GM08714 (cell line): ENCODE results near the gene CCDC149.

Source experiments
- H3K4me3 ChIP-seq: fragments of 200-500 bp; sonication (Bioruptor generic); 2 replicates; pipeline ENCODE4 v1.5.1; 2014; ENCODE audit warnings: mild to moderate bottlenecking, low read length, inconsistent platforms
- ZNF274 ChIP-seq: IDR thresholded peaks from 2 replicates; pipeline ENCODE4 v1.6.1; 2012; ENCODE audit warnings: mild to moderate bottlenecking, low read depth, low read length

Gene CCDC149

DNA sequence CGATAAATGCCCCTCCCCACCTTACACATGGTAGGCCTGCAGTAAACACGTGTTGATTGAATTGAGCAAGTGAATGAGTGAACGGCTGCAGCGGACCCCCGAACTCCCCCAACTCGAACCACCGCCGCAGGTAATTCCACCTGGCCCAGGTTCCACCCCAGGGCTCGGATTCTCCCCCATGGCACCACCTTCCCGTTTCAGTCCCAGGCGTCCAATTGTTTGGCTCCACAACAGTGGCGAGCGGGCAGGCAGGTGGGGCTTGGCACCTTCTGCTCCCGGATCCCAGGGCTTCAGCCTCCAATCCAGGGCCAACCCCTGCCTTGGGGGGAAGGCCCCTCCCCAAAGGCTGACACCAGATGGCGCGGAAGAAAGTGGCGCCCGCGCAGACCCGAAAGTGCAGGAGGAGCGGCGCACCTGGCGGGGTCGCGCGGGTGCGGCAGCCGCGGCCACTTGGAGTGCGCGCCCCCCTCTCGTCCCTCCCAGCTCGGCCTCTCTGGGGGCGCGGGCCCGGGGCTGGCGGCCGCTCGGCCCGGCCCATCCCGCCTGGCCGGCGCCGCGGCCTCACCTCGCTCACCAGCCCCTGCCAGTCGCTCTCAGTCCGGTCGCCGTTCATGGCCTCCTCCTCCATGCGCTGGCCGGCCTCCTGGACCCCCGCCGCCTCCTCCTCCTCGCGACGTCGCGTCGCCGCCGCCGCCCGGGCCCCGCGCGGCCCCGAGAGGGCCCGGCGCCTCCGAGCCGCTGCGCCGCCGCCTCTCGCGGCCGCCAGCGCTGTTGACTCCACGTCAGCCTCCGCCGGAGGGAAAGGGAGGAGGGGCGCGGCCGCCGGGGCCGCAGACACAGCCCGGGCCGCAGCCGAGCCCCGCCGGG lies at the start of gene CCDC149:
Gene CCDC149 (minus strand): TSS at position 791 of the 867 bp plus-strand sequence. CDS start 178 bp downstream, at position 613.
- TF ChIP-seq ZNF274 = no peak
- H3K4me3 ChIP-seq = no peak within 1 kb of the TSS

DNA sequence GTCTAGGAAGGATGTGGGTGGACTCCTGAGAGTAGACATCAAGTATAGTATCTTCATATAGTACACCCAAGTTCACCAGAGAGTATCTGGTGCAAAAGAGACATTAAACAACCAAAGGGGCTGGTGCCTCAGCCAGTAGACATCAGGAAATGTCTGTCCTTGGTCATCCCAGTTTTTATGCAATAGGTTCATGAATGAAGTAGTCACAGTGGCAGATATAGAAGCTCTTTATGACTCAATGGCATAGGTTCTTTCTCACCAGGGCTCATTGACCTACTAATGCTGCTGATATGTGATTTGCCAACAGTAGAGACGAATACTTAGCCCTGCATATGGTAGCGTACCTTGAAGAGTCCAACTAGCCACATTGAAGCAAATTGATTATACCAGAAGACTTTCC lies 45.0 kb upstream of the CCDC149 start:
- no peak for TF ChIP-seq ZNF274

DNA sequence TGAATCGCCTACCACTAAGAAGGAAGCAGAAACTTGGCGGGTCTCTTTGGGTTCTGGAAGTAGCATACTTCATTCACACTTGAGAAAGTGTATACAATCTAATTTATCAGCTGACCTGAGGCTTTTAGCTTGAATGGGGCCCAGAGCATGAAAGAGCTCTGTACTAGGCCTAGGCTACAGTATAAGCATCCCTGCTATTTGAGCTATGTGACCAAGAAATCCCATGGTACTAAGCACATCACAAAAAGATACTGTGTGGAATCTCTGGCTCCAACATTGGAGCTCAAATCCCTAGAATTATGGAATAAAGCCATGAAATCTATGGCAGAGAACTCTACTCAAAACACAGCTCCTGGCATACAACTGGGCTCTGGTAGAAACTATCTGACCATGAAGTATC lies 43.9 kb upstream of the CCDC149 start:
- H3K4me3 ChIP-seq = no peak overlapping the region
- no peak for TF ChIP-seq ZNF274

More for the DNA sequence above, 45.0 kb upstream of the CCDC149 start:
- no peak overlapping the region for H3K4me3 ChIP-seq

DNA sequence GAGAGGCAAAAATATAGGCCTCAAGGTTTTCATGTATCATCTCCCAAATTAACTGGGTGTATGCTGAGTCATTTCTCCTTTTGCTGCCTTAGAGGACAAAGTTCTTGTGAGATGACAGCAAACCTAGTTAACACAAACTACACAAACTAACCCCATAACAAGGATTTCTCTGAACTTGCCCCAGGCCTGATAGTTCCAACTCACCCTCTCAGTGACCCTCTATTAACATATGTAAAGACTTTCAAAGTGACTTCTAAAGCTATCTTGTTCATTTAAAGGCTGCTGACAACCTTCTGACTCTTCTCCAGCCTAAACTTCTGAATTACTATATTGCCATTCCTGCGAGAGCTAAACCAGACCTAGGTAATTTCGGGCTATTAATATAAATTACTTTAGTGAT lies 43.2 kb upstream of the CCDC149 start:
- no peak overlapping the region for H3K4me3 ChIP-seq
- no peak for TF ChIP-seq ZNF274

DNA sequence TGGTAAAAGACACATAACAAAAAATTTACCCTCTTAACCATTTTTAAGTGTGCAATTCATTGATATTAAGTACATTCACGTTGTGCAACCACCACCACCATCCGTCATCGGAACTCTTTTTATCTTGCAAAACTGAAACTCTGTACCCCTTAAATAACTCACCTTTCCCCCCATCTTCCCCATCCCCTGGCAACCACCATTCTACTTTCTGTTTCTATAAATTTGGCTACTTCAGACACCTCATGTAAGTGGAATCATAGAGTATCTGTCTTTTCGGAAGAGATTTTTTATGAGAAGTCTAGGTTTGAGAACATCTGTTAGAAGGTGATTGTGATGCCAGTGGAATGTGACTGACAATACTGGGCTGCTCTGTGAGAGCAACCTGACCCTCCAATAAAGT lies 39.8 kb upstream of the CCDC149 start:
- TF ChIP-seq ZNF274 = no peak
- no peak overlapping the region for H3K4me3 ChIP-seq

DNA sequence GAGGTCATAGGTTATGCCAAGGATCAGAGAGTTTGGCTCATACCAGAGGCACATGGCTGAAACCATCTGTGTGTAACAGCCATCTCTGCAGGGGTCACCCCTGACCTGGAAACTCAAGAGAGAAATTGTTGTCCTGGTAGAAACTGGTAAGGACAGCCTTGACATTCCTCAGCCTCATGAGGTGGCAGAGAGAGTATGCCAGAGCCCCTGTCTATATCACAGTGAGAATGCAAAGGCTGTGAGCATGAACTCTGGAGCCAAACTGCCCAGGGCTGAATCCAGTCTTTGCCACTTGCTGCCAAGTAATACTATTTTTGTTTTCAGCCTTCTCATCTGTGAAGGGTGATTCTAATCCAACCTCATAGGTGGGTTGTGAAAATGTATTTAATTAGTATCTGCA lies 37.1 kb upstream of the CCDC149 start:
- no peak for TF ChIP-seq ZNF274
- H3K4me3 ChIP-seq = no peak overlapping the region

DNA sequence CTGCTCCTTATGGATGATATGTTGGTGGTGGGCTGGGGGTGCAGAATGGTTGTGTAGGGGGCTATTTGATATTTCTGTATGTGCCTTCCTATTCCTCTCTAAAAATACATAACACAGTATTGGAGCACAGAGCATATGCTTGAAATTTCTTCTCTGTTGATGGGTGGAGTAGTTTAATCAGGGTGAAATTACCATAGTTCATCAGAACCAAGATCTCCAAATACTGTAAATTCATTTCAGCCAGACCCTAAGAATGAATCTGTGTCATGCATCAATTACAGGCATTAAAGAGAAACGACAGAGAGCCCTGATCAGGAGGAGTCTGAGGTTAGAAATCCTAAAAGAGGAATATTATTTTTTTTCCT lies 25.1 kb upstream of the CCDC149 start:
- no peak for TF ChIP-seq ZNF274
- H3K4me3 ChIP-seq = no peak overlapping the region

DNA sequence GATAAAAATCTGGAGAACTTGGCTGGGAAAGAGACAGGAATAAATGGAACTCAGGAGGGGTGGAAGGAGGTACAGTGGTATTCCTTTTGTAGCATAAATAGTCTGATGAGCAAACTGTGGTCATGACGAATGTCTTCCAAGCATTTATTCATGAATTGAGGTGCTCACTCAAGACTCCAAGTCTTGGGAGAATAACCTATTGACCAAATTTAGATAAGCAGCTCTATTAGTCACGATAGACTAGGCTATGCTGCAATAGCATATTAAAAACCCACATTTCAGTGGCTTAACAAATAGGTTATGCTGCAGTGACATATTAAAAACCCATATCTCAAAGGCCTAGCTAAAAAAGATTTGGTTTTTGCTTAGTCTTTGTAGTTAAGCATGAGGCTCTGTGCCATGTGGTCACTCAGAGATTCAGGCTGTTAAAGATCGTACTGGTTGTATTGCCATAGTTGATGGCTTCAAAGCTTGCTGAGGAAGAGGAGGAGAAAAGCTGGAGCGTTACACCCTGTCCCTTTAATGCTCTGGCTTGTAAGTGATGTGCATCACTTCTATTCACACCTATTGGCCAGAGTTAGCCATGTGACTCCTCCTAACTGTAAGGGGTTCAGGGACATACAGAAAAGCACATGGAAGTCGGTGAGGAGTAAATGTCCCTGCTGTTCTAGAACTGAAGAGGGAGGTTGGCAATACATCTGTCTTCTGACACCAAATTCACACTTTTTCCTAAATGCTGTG lies 24.5 kb upstream of the CCDC149 start:
- TF ChIP-seq ZNF274 = no peak
- no peak overlapping the region for H3K4me3 ChIP-seq

DNA sequence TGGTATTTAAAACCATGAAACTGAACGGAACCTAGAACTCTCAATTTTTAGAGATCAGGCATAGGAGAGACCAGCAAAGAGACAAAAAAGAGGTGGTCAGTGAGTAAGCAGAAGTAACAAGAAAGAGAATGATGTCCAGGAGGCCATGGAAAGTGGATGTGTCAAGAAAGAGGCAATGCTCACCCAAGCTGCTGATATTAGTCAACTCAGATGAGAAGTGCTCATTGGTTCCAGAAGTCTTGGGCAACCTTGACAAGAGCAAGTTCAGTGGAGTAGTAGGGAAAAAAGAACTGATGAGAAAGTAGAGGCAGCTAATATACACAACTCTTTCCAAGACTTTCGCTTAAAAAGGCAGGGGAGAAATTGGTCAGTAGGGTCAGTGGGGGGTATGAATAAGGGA lies 23.0 kb upstream of the CCDC149 start:
- H3K4me3 ChIP-seq = no peak overlapping the region
- no peak for TF ChIP-seq ZNF274

DNA sequence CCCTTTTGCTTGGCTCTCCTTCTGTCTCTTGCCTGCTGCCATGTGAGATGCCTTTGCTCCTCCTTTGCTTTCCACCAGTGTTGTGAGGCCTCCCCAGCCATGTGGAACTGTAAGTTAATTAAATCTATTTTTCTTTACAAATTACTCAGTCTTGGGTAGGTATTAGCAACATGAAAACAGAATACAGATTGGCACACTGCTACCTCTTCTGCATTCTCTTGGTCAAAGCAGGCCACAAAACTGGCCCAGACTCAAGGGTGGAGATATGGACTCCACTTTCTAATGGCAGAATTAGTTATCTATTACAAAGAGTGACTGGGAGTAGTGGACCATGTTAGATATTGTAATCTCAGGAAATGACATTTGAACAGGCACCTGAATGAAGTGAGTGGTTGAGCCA lies 21.5 kb upstream of the CCDC149 start:
- H3K4me3 ChIP-seq = no peak overlapping the region
- no peak for TF ChIP-seq ZNF274

DNA sequence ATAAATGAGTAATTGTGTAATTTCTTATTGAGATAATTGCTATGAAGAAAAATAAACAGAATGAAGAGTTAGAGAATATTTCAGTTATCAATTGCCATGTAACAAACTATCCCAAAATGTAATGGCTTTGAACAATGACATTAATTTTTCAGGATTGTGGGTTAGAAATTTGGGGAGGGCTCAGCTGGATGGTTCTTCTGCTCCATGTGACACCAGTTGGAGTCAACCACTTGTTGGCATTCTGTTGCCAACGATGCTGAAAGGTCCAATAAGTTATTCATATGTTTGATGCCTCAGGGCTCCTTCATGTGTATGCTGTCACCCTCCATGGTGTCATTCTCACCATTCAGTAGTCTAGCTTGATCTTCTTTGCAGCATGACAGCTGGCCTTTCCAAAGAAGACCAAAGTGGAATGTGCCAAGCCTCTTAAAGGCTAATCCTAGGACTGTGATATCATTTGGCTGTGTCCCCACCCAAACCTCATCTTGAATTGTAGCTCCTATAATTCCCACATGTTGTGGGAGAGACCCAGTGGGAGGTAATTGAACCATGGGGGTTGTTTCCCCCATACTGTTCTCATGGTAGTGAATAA lies 20.9 kb upstream of the CCDC149 start:
- TF ChIP-seq ZNF274 = no peak
- H3K4me3 ChIP-seq = no peak overlapping the region

DNA sequence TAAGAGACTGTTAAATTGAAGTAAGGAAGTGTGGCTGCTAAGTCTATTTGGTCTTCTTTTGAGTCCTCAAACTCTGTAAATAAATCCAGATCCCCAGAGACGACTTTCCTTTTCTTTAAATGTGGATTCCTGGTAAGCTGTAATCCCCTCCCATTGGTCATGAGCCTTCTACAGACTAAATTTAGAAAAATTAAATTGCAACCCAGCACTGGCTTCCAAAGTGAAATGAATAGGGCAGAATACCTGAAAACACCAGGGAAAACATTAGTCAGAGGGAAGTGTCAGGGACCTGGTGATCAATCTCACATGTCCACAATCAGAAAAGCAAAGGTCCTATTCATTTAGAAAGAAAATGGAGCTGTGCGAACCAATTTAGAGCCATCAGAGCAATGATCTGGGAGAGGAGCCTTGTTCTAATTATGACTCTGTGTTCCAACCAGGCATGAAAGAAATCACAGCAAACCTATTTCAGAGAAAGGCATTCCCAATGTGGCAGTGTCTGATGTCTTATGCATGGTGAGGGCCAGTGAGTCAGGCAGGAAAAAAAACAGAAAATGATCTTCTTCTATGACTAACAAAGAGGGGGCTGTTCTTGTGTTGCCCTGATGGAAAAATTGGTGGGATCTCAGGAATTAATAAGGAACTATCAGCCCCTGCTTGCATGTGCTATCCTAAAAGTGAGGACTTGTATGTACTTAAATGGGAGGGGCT lies 19.8 kb upstream of the CCDC149 start:
- no peak for TF ChIP-seq ZNF274
- no peak overlapping the region for H3K4me3 ChIP-seq

DNA sequence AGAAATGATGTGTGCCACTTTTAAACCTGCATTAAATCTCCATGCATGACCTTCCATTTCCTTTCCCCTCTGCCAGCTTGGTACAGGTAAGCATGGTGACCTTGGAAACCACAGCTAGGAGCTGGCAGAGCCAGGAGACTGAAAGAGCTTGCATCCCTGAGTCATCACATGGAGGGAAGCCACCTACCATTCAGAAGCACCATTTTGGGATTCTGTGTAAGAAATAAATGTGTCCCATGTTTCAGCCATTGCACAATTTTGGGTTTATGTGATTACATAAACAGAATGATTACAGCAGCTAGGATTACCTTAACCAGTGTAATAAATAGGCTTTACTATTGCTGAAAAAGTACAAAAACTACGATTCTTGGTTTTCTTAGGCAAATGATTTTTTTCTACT lies 17.3 kb upstream of the CCDC149 start:
- TF ChIP-seq ZNF274 = no peak
- H3K4me3 ChIP-seq = no peak overlapping the region

DNA sequence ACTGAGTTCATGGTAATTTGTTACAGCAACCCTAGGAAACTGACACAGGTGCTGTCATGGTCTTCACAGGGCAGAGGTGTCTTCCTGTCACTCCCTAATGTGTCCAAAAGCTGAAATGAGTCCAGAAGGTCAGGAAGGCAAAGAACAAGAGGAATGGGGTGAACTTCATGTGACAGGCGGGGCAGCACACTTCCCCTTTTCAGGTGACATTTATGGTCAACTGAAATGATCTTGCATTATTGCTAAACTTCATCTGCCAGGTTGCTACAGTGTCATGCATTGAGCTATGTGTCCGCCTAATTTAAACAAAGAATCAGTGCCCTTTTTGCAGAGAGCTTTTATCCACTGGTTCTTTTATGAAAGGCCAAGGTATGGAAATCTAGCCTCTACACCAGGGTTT lies 15.9 kb upstream of the CCDC149 start:
- no peak overlapping the region for H3K4me3 ChIP-seq
- no peak for TF ChIP-seq ZNF274
